ENCODE data around the gene ECI2.
"Not testable (repeated sequence)": the region's sequence is repeated elsewhere in the genome, so short reads cannot be mapped to it uniquely, and the experiment has no call there.

ECI2 gene

DNA sequence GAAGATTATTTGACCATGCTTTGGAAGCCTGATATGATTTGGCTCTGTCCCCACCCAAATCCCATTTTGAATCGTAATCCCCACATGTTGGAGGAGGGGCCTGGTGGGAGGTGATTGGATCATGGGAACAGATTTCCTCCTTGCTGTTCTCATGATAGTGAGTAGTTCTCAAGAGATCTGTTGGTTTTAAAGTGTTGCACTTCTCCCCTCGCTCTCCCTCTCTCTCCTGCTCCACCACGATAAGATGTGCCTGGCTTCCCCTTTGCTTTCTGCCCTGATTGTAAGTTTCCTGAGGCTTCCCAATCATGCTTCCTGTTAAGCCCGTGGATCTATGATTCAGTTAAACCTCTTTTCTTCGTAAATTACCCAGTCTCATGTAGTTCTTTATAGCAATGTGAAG, 34.7 kb downstream of the ECI2 start:
- no peak for DNase-seq

- DNase-seq: no peak
Measured at GRCh38 chr6:4093288-4093687, 42.1 kb downstream of the ECI2 start.

DNA sequence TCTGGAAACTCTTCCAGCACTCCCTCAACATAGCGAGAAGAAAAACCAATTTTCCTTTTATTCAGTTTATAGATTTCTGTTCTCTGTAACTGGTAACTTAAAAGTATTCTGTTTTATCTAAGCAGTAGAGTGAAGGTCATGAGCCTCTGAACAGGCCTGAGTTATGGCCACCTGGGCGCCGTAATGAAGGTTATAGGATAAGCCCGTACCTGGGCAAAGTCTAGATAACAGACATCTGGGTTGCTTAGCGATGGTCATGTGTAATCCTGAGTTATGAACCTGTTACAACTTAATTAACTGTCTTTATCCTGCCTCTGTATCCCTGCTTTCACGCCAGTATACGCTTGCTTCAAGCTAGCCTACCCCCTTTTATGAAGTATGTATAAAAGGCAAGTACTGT, 43.4 kb downstream of the ECI2 start:
- no peak for DNase-seq

- not testable (repeated sequence) for DNase-seq
Measured at GRCh38 chr6:4090043-4090442, 45.3 kb downstream of the ECI2 start.

DNA sequence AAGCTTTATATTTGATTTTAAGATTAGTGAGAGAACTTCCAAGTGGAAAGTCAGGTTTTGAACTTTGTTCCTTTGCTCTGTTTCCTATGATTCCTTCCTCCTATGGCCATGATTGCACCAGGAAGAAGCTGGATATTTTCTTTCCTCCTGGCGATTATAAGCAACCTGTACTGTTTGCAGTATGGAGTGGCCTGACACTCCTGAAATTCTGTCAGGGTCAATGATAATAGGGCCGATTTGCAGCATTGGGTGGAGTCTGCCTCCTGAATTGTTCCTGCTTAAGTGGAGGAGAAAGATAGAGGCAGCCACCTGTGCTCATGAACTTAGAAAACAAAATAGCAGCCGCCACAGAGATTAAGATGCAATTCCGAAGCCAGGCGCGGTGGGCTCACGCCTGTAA, 46.7 kb downstream of the ECI2 start:
- DNase-seq: no peak

DNA sequence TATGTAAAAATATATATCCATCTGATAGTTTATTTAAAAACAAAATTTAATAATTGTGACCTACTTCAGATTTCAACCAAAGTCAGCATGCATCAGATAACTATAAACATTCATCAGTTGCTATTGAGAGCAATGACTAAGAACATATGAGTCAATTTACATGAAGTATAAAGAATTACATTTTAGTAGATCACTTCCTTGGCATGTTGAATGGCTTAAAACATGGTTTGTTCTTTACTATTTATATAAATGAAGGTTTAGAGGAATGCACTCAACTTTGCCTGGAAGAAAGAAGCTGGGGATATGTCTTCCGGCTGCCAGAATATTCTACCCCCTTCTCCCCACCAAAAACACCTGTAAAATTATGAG, 50.1 kb downstream of the ECI2 start:
- no peak for DNase-seq

DNA sequence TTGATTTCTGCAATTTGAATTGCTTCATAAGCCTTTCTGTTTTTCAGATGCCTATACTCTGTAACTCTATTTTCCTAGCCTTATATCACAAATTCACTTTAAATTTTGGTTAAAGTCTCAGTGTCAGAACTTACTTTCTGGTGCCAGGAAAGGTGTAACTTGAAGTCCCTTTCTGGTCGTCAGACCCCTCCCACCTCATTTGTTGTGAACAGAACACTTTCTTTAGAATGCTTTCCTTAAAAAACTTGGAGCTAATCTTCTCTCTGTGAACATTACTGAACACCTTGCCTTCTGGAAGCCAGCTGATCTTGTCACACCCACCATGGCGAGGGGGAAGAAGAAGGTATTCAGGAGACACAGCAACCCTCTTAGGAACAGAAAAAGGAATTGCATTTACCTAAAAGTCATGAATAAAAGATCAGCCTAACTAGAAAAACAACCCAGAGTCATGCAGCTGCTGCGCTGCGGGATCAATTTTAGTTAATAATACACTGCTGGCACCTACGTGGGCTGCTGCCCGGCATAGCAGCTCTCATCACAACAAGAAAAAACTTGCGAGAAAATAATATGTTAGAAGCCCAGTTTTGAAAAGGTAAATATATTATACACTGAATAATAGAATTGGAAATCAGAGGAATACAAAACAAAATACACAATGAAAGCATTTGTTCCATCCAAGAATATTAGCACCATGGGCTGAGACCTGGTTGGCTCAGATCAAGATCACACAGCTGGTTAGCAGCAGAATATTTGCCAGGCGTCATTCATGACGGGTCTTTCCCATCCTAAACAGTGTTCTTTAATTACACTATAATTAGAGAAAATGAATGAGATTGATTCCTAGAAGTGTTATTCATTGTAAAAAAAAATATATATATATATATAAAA, 50.7 kb downstream of the ECI2 start:
- DNase-seq: no peak

GRCh38 chr6:4078691-4079471, 56.5 kb downstream of the ECI2 start, which contains the start of gene FAM217A:
Gene FAM217A, minus strand, starts transcription at chr6:4079137. Its CDS starts 1,723 bp downstream, at chr6:4077414.
- DNase-seq: no peak

DNA sequence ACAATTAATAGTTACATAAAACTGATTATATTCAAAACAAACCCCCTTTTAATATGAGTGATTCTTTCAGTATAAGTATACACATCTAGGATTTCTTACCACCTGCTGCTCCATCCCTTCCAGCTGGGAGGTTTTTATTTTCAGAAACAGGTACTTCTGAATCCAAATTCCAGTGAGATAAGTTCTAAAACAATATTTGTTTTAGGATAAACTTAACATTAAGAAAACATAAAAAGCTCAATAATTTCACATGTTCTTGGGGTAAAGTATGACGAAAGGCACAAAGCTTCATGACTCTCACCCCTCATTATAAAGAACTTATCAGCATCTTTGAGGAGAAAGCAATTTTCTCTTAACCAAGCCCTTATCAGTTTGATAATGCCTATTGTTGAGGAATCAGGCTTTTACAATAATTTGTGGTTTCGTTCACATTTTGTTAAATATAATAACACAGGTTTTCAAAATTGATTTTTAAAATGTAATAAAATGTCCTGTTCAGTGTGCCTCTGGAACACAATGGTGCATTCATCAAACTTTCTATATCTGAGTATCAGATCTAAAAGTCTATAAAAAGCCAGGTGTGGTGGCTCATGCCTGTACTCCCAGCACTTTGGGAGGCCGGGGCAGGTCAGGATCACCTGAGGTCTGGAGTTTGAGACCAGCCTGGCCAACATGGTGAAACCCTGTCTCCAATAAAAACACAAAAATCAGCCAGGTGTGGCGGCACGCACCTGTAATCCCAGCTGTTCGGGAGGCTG, 60.7 kb downstream of the ECI2 start:
- no peak for DNase-seq

GRCh38 chr6:4071330-4071729, 64.0 kb downstream of the ECI2 start:
- no peak for DNase-seq

GRCh38 chr6:4069199-4069598, 66.2 kb downstream of the ECI2 start:
- no peak for DNase-seq

DNA sequence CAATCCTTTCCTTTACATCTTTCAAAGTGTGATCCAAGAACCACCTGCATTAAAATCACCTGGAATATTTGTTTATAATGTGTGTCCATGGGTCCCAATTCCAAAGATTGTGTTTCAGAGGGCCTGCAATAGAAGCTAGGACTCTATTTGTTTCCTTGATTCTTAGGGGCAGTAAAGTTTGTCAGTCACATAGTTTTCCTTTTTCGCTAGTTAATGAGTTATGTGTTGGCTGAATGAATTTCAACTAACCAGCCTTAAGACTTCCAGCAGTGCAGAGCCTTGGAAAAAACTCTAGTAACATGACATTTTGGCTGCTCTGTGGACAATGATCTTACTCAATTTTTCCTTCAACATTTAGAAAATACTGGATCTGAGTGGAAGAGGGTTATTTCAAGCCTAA, 67.7 kb downstream of the ECI2 start:
- DNase-seq: no peak

- no peak for DNase-seq
Measured at GRCh38 chr6:4066029-4066755, 69.2 kb downstream of the ECI2 start.

Data from stimulated activated CD4-positive, alpha-beta T cell treated with anti-CD3 and anti-CD28 coated beads, Interleukin-15, amount 100 ng/mL, for 24 hours (primary cell).